GM12878 (cell line): Measurements from ENCODE around the gene EPO.

Experiments used
- BHLHE40 ChIP-seq, 2 experiments: fragments of 450-650 bp in 1 of 2; IDR thresholded peaks; 2 replicates each; pipeline ENCODE4 v1.6.1; 2011 to 2017; ENCODE audit warnings: low read depth in 2 of 2, borderline replicate concordance in 1 of 2, improper control_type of control experiment in 1 of 2, low read length in 1 of 2, mild to moderate bottlenecking in 1 of 2
- CTCF ChIP-seq, 3 experiments: IDR thresholded peaks in 2 of 3; conservative IDR thresholded peaks in 1 of 3; 2 replicates each; pipeline ENCODE4 v1.5.1; 2011; ENCODE audit warnings: low read depth in 3 of 3, low read length in 3 of 3, mild to moderate bottlenecking in 3 of 3, control low read depth in 2 of 3, moderate library complexity in 2 of 3, inconsistent platforms in 1 of 3, mixed read lengths in 1 of 3; ENCODE audit not compliant: control insufficient read depth in 2 of 3, insufficient read depth in 1 of 3; ENCODE audit errors: extremely low read depth in 1 of 3
- E2F4 ChIP-seq: IDR thresholded peaks from 2 replicates; pipeline ENCODE4 v1.6.1; 2012; ENCODE audit warnings: low read depth, low read length, improper control_type of control experiment
- PML ChIP-seq: IDR thresholded peaks from 2 replicates; pipeline ENCODE4 v1.6.1; 2012; ENCODE audit warnings: low read length, inconsistent platforms
- RAD21 ChIP-seq: IDR thresholded peaks from 2 replicates; pipeline ENCODE4 v1.6.1; 2011; ENCODE audit warnings: mild to moderate bottlenecking, low read depth, low read length, moderate library complexity; ENCODE audit not compliant: insufficient read depth
- RELA ChIP-seq: fragments of 450-650 bp; IDR thresholded peaks from 2 replicates; pipeline ENCODE4 v1.8.0; 2014; ENCODE audit warnings: borderline replicate concordance; ENCODE audit not compliant: partially characterized antibody
- SIN3A ChIP-seq: IDR thresholded peaks from 2 replicates; pipeline ENCODE4 v1.6.1; 2012; ENCODE audit warnings: low read depth, low read length, improper control_type of control experiment
- SMAD5 ChIP-seq: IDR thresholded peaks from 2 replicates; pipeline ENCODE4 v1.6.1; 2016; ENCODE audit warnings: antibody characterized with exemption, low read depth
- SRF ChIP-seq, 2 experiments: IDR thresholded peaks; 2 replicates each; pipeline ENCODE4 v1.6.1; 2011; ENCODE audit warnings: low read depth in 2 of 2, low read length in 2 of 2, mild to moderate bottlenecking in 1 of 2, moderate library complexity in 1 of 2
- USF1 ChIP-seq: IDR thresholded peaks from 2 replicates; pipeline ENCODE4 v1.6.1; 2011; ENCODE audit warnings: borderline replicate concordance, low read depth, mild to moderate bottlenecking, moderate library complexity, mixed read lengths, low read length; ENCODE audit not compliant: insufficient read depth; ENCODE audit errors: extremely low read length
- YY1 ChIP-seq: IDR thresholded peaks from 2 replicates; pipeline ENCODE4 v1.6.1; 2011; ENCODE audit warnings: low read depth, mild to moderate bottlenecking, low read length

GRCh38 chr7:100735730-100736129 lies 15.5 kb downstream of the EPO start:
- TF ChIP-seq SIN3A (no peak), USF1 (no peak), PML (no peak), CTCF (IDR thresholded peaks at IDR 0.05 in 2 of 3, conservative IDR thresholded peaks at IDR 0.05 in 1 of 3; ENCODE audit: control insufficient read depth in 2 of 3, extremely low read depth in 1 of 3, insufficient read depth in 1 of 3, low read depth in 3 of 3, low read length in 3 of 3) (no peak), E2F4 (no peak), RAD21 (no peak), RELA (no peak), BHLHE40 (IDR thresholded peaks at IDR 0.05; ENCODE audit: borderline replicate concordance in 1 of 2, low read depth in 2 of 2, low read length in 1 of 2) (no peak), SRF (IDR thresholded peaks at IDR 0.05; ENCODE audit: low read depth in 2 of 2, low read length in 2 of 2) (no peak), SMAD5 (no peak), YY1 (no peak)
